GM21360 (cell line): Measurements from ENCODE around the gene ARMC9.
"Not testable (repeated sequence)": the region's sequence is repeated elsewhere in the genome, so short reads cannot be mapped to it uniquely, and the experiment has no call there.

Experiments
- ATAC-seq: cut with Tn5 transposase; IDR thresholded peaks from one replicate; pipeline ENCODE4 v1.9.1; 2021; ENCODE audit warnings: mild to moderate bottlenecking, moderate library complexity; ENCODE audit not compliant: unreplicated experiment

The ARMC9 gene

DNA sequence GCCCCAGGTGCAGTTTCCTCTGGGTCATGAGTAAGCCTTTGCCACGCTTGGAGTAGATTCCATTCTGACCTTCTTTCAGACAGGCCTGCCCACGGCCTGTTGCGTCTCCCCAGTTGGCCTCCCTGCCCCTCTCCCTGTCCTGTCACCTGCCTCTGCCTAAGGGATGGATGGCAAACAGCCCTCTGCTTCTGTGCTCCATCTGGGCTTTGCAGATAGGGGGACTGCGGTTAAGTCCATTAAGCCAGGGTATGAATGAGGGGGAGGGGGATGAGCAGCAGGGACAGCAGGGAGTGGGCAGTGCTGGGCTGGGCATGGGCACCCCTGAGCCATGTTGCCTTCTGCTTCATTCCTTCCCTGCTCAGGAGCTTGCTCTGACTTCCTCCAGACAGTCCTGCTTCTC is 159.5 kb downstream of the ARMC9 start:
- no peak for ATAC-seq

DNA sequence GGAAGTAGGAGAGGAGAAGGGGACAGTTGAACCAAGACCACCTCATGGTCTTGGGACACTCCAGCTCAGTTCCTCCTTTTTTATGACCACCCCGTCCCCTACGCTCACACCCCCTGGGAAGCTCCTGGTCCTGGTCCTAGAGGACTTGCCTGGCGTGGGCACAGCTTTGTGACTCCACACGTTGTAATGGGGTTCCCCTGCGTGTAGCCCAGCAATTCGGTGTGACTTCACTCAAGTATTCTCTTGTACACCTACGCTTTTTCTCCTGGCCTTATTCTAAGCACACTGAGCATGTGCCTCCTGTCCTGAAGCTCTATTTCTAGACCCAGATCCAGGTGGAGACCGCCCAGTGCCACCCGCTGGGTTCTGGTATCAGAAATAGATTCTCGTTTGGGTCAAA is 161.0 kb downstream of the ARMC9 start:
- no peak for ATAC-seq

DNA sequence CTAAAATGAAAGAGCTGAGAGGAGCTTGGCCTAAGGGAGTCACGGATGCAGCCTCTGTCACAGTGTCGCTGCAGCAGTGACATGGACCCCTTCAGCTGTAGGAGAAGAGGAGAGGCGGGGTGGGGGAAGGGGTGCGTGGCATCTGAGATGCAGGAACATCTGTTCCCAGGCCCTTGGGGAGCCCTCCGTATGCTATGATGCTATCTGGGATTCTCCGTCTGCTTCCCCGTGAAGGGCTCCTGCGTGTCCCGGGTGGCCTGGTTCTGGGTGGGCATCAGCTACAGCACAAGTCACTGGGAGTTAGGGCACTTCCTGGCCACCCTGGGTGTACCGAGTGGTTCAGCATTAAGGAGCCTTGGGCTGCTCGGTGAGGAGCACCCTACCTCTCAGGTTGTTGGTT is 161.5 kb downstream of the ARMC9 start:
- no peak for ATAC-seq

DNA sequence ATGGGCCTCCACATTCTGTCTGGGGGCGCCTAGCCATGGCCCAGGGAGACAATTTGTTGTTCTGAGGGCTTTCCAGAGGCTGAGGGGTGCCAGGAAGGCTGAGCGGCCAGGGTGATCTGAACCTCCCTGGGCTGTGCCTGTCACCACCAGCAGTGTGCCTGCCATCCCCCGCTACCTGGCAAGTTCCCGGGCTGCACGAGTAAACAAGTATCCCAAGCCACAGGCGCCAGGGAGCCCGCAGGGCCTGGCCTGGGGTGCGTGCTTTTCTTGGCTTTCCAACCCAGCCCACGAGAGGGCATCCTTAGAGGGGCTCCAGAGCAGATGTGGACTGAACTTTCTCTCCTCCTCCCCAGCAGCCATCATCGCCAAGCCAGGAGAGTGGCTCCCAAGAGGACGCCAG is 162.0 kb downstream of the ARMC9 start:
- ATAC-seq = no peak

DNA sequence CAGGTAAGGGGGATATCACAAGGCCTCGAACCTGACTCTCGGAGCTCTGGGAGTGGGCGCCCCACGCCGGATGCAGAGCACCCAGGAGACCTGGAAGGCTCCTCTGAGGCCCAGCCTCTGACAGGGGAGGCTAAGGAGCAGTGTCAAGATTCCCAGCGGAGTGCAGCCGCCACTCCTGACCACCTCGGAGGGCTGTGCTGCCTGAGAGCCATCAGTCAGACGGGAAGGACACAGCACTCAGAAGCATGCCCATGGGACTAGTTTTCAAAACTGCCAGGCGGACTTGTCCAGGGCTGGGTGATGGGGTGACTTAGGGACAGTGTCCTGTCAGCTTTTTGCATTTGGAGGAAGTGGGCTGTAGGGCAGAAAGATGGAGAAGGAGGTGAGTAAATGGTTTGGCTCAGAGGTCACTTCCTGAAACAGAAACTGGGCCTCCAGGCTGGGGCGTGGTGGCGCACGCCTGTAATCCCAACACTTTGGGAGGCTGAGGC is 162.5 kb downstream of the ARMC9 start:
- no peak for ATAC-seq

DNA sequence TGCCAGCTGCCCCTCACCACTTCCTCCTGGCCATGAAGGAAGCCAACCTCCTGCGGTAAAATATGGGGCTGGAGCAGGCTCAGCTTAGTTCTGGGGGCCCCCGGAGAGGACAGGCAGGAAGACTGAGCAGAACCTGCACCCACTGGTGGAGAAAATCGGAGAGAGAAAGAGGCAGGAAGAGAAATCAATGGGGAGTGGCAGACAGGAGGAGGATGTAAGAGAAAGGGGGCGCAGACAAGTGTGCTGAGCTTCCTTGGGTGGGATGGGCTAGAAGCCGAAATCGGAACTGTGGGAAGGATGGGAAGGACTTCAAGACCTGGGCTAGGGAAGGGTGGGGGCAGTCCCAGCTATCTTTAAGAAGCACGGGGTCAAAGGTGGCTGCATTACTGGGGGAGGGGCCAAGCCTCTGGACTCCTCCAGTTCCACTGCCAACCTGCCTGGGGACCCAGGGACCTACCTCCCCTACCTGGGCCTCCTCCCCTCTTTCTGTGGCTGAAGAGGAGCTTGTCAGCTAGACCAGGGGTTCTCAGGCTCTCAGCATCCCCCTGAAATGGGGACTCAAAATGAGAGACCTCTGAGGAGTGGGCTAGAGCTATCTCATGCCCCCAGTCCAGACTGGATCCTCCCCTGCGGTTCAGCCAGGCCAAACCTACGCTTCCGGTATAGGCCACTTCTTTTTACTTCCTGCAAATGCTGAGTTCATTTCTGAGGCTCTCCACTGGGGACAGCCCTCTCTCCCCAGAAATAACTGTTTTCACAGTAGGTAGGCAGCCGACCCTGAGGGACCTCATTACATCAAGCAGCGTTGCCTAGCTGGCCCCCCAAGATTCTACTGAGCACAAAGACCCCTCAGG is 163.5 kb downstream of the ARMC9 start:
- ATAC-seq = peak; percentile 83

DNA sequence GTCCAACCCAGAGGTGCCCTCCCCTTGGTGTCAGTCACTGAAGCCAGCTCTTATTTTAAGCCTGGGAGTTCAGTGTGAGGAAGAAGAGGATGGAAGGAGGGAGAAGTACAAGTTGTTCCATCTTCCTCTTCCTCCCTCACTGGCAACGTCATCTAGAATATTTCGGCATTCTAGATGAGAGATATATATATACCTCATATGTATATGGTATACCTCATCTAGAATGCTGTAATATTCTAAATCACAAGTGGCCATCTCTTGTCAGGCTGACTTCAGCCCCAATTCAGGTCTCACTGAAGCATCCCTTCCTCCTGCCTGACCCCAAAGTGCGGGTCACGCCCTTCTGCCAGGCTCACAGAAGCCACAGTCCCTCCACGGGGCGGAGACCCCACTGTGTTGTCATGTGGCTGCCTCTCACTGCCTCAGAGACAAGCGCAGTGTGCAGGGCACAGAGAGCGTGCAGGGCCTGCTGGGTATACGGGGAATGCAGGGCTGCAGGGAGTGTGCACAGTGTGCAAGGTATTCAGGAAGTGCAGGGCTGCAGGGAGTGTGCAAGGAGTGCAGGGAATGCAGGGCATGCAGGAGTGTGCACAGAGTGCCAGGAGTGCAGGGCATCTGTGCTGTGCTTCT is 164.2 kb downstream of the ARMC9 start:
- ATAC-seq = no peak

DNA sequence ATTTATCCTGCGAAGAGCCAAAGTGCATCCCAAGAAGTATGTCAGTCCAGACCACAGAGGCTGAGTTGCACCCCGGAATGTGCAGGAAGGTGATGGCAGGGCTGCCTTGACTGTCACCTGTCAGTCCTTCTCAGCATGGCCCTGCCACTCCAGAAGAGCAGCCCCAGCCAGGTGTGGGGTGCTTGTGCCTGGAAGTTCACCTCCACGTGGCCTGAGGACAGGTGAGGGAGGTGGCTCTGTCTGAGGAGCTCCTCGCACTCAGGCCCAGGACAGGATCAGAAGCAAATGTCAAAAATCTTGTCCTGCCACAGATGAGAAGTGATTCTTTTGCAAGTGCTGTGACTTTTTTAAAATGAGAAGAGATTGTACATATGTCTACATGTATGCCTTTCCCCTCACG is 165.6 kb downstream of the ARMC9 start:
- no peak for ATAC-seq

DNA sequence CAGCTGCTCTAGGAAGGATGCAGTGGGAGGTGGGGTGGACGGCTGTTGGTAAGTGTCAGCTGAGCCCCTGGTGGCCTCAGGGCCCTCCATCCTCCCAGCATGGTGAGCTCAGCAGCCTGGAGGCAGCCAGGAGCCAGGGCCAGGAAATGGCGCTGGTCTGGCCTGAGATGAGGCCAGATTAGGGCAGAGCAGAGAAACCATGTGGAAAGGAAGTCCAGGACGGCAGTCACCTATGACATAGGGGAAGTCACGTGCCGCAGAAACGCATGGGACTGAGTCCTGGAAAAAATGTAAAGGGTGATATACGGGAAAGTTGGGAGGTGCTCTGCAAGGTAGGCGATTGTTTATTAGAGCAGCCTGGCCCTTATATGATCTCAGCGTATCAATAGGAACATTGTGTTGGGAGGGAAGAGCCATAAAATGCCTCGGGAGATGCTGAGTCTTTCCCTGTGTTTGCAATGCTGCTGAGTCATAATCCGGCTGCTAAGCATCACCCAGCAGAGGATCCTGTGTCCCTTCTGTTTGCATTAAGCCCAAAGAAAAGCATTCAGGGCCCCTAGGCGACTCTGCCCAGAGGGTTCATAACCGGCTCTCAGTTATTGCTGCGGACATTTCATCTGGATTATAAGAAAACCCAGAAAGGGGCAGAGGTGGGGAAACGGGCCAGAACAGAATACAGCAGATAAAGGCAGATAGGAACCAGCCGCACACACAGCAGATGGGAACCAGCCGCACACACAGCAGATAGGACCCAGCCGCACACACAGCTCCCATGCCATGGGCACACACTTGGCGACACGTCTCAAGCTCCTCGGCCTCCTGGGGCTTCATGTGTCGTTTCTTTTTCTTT is 166.8 kb downstream of the ARMC9 start:
- ATAC-seq = no peak

DNA sequence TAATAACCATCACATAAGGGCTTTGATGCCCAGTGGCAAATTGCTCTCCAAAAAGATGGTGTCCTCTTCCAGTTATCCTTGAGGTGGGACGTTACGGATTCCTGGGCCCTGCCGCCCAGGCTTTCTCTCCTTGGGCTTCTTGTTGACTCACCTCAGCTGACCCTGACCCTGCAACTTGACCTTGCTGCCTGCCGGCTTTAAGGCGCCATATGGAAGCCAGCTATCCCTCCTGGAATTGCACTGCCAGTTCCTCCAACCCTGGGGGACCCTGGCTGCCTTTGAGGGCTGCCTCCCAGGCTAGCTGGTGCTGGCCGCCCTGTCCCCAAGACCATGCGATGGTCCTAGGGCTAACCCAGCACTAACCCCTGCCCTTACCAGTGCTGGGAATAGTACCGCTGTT is 168.7 kb downstream of the ARMC9 start:
- ATAC-seq = no peak

DNA sequence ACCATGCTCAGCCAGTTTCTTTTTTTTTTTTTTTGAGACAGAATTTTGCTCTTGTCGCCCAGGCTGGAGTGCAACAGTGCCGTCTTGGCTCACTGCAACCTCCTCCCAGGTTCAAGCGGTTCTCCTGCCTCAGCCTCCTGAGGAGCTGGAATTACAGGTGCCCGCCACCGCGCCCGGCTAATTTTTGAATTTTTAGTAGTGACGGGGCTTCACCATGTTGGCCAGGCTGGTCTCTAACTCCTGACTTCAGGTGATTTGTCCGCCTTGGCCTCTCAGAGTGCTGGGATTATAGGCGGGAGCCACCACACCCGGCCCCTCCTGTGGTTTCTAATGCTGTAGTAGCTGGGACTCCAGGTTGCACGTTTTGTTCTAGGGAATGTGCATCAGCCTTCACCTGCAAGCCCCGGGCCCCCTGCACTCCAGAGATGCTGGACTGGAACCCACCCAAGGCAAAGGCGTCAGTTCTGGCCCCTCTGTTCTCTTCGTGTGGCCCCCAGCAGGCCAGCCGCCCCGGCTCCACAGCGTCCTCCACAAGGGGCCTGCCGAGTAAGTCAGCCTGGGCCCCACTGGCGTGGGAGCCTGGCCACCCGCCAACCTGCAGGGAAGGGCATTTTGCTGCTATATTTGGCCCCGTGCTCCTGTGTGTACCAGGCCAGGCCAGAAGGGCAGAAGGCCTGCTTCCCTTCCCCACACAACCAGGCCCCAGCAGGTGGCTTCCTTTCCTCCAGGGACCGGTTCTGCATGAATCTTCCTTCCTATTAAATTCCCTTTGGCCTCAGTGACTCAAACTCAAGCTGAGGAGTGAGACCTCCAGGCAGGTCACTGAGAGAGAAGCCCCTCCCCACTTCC is 171.4 kb downstream of the ARMC9 start:
- ATAC-seq = no peak

DNA sequence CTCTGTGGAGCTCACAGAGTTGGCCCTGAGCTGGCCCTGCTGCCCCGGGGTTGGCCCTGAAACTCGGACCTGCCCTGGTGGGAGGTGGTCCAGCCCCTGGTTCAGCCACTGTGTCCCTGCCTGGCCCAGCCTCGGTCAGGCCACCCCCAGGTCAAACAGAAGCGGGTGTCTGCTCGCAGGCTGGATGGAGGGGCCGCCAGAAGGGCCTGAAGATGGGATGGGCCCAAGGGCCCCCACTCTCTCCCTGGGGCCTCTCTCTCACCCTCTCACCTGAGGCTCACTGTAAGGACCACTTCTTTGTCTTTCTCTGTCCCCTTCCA is 172.0 kb downstream of the ARMC9 start:
- ATAC-seq = no peak

DNA sequence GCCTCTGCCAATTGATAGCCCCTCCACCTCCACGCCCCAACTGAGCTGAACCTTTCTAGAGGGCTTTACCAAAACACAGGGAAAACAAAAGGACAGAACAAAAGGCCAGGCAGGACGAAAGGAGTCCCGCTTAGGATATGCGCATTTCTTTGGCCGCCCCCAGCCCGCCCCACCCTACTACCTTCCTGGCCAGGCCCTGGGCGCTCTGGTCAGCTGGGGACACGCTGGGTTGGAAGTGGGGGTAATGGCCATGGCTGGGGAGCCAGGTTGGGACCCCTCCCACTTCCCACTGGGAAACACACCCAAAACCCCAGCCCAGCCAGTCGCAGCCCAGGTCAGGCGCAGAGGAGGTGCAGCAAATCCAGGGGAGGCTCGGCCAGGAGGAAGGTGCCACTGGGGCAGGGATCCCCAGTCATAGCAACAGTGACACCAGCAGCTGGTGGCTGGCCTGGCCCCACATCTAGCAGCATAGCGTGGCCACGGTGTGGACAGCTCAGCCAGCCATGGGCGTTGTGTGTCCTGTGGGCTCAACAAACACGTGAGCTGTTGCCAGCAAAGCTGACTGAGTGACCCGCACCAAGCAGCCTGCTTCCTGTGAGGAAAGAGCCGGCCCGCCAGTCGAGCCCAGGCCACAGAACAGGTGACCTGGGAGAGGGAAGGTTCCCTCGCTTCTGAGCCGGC is 172.5 kb downstream of the ARMC9 start:
- no peak for ATAC-seq

DNA sequence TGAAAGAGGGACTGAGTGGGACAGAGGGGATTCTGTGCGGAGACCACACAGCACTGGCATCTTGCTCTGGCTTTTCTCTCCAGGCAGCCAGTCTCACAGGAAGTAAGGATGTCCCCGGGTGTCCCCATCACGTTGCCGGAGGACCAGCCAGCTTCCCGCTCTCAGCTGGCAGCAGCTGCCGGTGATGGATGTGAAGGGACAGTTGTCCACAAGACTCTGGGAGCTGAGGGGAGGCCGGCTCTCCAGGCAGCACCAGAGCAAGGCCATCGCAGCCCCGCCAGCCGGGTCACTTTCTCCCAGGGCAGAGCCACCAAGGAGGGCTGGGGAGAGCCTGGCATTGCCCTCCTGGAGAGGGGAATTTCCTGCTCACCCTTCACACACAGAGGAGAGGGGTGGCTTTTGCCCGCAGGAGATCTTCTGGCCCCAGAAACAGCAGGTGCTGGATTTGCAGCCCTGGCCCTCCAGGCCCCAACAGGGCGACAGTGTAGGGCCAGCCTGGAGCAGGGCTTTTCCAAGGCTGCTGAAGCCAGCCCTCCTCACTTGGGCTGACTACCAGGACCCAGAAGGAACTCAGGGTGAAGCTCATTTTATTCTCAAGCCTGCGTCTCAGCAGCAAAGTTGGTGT is 173.1 kb downstream of the ARMC9 start:
- ATAC-seq = no peak

DNA sequence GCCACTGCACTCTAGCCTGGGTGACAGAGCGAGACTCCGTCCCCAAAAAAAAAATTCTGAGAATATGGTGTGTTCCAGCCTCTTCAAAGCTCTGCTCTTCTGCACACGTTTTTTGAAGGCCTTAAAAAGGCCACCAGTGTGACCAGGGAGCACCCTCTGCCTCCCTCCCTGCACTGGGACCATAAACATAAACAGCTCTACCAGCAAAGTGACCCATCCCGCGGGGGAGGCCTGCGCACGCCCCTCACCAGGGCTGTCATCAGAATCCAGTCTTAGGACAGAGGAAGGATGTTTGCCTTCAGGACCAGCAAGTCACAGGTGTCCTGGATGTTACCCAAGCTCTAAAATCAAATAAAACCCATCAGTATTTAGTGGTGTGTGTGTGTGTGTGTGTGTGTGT is 173.9 kb downstream of the ARMC9 start:
- no peak for ATAC-seq

DNA sequence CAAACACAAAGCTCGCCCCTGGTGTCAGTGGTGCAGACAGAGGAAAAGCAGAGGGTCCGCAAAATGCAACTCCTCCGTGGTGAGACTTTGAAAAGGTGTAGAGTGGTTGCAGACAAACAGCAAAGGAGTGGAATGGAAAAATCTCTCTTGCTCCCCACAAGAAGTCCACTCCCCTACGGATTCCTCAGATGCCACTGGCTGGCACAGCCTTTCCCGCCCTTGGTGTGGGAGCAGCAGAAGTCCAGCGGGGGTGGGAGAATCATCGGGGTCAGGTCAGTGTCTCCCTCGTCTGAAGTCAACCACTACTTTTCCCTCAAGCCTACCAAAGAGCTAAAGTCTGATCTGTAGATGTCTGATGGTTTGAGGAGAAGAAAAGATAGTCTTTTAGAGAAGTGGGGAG is 174.8 kb downstream of the ARMC9 start:
- ATAC-seq = no peak

DNA sequence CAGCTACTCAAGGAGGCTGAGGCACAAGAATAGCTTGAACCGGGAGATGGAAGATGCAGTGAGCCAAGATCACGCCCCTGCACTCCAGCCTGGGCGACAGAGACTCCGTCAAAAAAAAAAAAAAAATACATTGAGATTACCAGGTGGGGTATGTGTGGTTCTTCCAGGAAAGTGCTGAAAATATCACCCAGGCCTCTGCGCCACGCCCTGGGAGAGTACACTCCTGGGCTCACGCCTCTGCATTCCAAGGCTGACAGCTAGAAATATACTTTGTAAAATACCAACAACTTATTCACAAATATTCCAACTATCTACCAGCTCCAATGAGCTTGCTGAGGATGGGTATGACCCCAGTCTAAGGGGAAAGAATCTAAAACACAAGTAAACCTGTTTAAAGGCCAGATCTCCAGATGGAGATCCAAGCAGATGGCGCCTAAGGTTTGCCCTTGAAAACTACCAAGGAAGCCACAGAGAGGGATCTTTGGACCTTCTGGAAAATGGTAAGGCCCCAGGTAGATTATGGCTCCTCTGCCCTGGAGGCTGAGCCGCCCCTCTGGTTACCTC is 175.4 kb downstream of the ARMC9 start:
- no peak for ATAC-seq

DNA sequence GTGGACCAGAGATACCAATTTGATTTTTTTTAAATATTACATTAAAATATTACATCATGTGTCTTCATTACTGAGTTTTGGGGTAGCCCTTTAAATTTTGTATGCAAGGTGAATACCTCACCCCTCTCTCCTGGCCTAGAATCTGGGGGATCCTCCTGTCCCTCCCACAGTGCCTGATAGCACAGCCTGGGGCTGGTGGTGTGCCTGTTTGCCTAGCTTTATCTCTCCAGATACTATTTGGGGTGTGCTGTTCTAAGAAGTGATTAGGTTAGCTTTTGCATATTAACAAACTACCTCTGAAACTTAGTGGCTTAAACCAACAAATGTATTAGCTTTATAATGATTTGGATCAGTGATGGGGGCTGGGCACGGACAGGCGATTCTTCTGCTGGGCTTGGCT is 176.3 kb downstream of the ARMC9 start:
- no peak for ATAC-seq

DNA sequence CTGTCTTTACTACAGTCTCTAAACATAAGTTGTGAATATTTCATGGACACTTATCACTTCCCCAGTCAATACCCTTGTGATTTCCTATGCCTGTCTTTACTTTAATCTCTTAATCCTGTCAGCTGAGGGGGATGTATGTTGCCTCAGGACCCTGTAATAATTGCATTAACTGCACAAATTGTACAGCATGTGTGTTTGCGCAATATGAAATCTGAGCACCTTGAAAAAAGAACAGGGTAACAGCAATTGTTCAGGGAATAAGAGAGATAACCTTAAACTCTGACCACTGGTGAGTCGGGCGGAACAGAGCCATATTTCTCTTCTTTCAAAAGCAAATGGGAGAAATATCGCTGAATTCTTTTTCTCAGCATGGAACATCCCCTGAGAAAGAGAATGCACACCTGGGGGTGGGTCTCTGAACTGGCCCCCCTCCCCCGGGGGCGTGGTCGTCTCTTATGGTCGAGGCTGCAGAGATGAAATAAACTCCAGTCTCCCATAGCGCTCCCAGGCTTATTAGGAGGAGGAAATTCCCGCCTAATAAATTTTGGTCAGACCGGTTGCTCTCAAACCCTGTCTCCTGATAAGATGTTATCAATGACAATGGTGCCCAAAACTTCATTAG is 177.7 kb downstream of the ARMC9 start:
- not testable (repeated sequence) for ATAC-seq
